Upper lobe of right lung (tissue), 1 donor: Measurements from ENCODE around the gene USP30. TPM values are rescaled to one million over a fixed set of nuclear protein-coding genes. Genes with fewer than 3 reads are reported as not detected.
A peak's percentile ranks its signal among the peaks of the same experiment; 100 is the strongest.

Experiments
- ATAC-seq: fragments of 200-7000 bp; cut with Tn5 transposase; one replicate; pipeline ENCODE4 v1.9.1; 2020; ENCODE audit warnings: mild to moderate bottlenecking, moderate library complexity
- DNase-seq: peaks from one replicate; pipeline ENCODE4 v3.0.0-alpha.2; 2020
- H3K27ac ChIP-seq: fragments of 200-600 bp; one replicate; pipeline ENCODE4 v1.8.0; 2022
- H3K27me3 ChIP-seq: fragments of 200-600 bp; one replicate; pipeline ENCODE4 v1.8.0; 2022; ENCODE audit warnings: mild to moderate bottlenecking
- H3K36me3 ChIP-seq: fragments of 200-600 bp; one replicate; pipeline ENCODE4 v1.8.0; 2022
- H3K4me1 ChIP-seq: fragments of 200-600 bp; one replicate; pipeline ENCODE4 v1.8.0; 2022
- H3K4me3 ChIP-seq: fragments of 200-600 bp; one replicate; pipeline ENCODE4 v1.8.0; 2022; ENCODE audit warnings: mild to moderate bottlenecking
- H3K9me3 ChIP-seq: fragments of 200-600 bp; one replicate; pipeline ENCODE4 v1.8.0; 2022
- intact Hi-C: fragments of 100-400 bp; cut with DNase I; formaldehyde crosslinking; loops from one replicate; pipeline ENCODE4 v1.11.0; 2022
- total RNA-seq: library from RNA; stranded (reverse); fragmentation: NEBNext Ultra II Directional; extraction: Animal tissue kit (Norgen Biotek cat#: 25700); gene quantifications from one replicate; pipeline ENCODE4 v1.2.1, GENCODE V29; 2021
- TF ChIP-seq, protein P1 (sequence below): fragments of 200-600 bp; IDR thresholded peaks from one replicate; pipeline ENCODE4 v1.8.0; 2022; ENCODE audit warnings: antibody characterized with exemption
- donor health status: DM: no; HTN: yes; CAD: no; lungs with severe emphysema.

Gene USP30
- total RNA-seq, 1 donor from 2014 or later = 13.6 TPM

DNA sequence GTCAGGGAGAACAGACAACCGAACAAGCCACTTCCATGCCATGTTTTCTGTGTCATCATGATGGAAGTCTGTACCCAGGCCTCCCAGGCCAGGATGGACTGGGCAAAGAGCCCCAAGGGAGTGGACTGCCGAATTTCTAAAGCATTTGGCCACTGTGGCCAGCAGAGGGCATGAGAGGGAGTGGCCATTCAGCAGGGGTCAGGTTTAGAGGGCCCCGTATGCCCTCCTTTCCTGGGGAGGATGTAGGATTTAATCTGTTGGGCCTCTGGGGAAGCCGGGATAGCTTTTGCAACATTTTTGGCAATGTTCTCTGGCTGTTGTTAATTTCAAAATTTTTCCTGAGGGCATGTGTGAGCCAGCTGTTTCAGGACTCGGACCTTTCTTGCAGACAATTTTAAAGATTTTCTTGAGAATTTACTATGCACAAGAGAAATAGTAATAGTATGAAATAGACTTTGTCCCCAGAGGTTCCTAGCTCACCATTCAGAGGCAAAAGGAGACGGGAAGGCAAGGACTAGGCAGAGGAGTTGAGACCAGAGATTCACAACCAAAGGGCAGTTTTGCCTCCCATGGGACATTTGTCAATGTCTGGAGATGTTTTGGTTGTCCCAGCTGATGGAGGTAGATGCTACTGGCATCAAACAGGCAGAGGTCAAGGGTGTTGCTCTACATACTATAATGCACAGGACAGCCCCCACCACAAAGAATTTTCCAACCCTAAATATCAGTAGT is 82.0 kb downstream of the USP30 start:
- TF ChIP-seq, protein P1, sequence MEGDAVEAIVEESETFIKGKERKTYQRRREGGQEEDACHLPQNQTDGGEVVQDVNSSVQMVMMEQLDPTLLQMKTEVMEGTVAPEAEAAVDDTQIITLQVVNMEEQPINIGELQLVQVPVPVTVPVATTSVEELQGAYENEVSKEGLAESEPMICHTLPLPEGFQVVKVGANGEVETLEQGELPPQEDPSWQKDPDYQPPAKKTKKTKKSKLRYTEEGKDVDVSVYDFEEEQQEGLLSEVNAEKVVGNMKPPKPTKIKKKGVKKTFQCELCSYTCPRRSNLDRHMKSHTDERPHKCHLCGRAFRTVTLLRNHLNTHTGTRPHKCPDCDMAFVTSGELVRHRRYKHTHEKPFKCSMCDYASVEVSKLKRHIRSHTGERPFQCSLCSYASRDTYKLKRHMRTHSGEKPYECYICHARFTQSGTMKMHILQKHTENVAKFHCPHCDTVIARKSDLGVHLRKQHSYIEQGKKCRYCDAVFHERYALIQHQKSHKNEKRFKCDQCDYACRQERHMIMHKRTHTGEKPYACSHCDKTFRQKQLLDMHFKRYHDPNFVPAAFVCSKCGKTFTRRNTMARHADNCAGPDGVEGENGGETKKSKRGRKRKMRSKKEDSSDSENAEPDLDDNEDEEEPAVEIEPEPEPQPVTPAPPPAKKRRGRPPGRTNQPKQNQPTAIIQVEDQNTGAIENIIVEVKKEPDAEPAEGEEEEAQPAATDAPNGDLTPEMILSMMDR = peak; percentile 61
- H3K4me1 ChIP-seq = peaks cover 4% of the 10 kb centered on the region
- H3K4me3 ChIP-seq = no peak overlapping the region
- peak; percentile 86 for ATAC-seq
- no peaks in the 10 kb centered on the region for H3K36me3 ChIP-seq
- DNase-seq = peak; percentile 65
- no peaks in the 10 kb centered on the region for H3K27me3 ChIP-seq
- no peaks in the 10 kb centered on the region for H3K9me3 ChIP-seq
- intact Hi-C loops = no loop called here
- peak overlapping the region; percentile 3 for H3K27ac ChIP-seq

DNA sequence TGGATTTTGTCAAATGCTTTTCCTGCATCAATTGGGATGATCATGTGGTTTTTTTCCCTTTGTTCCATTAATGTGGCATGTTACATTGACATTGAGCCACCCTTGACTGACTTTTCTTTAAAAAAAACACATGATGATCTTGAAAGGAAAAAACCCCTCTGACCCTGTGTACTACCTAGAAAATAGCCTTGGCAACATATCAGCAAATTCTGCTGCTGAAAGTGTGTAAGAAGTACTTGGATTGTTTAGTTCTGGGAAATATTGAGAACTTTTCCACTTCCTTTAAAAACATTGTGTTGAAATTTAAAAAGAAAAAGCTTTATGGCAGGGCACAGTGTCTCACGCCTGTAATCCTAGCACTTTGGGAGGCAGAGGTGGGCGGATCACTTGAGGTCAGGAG is 84.7 kb downstream of the USP30 start:
- Histone ChIP-seq H3K36me3 (no peaks in the 10 kb centered on the region), H3K27me3 (no peaks in the 10 kb centered on the region), H3K4me1 (peaks cover 4% of the 10 kb centered on the region), H3K27ac (no peak overlapping the region), H3K4me3 (no peak overlapping the region), H3K9me3 (no peaks in the 10 kb centered on the region)
- DNase-seq = no peak
- intact Hi-C loops = no loop called here
- peak; percentile 49 for ATAC-seq
- TF ChIP-seq, protein P1 = no peak

Other genes starting within 250 kb of the USP30 start
- 46.0 TPM for gene SSH1, start 195.0 kb upstream of the USP30 start, total RNA-seq
- 0.26 TPM for gene DAO, start 172.5 kb upstream of the USP30 start, total RNA-seq
- gene SVOP, start 31.5 kb upstream of the USP30 start, total RNA-seq = not detected
- gene ALKBH2, start 40.9 kb downstream of the USP30 start, total RNA-seq = 10.1 TPM
- 18.2 TPM for gene UNG, start 45.0 kb downstream of the USP30 start, total RNA-seq
- 35.2 TPM for gene ACACB, start 64.0 kb downstream of the USP30 start, total RNA-seq